Mesenchymal stem cell (in vitro differentiated cells and primary cell): ENCODE data around the gene TEX38.

Experiments
- DNase-seq: peaks from one replicate; pipeline ENCODE4 v3.0.0-alpha.2; 2013
- H2AFZ ChIP-seq: one replicate; pipeline ENCODE4 v1.6.1; 2013; ENCODE audit warnings: low read depth, mild to moderate bottlenecking, control low read depth, inconsistent platforms, low read length, moderate library complexity
- H2AK5ac ChIP-seq: 2 replicates; pipeline ENCODE4 v1.6.1; 2013; ENCODE audit warnings: low read length, moderate library complexity, mild to moderate bottlenecking, inconsistent platforms; ENCODE audit not compliant: severe bottlenecking
- H2BK120ac ChIP-seq: one replicate; pipeline ENCODE4 v1.6.1; 2013; ENCODE audit warnings: low read depth, mild to moderate bottlenecking, inconsistent platforms, low read length, moderate library complexity
- H2BK12ac ChIP-seq, 2 experiments: one replicate each; pipeline ENCODE4 v1.6.1; 2013; ENCODE audit warnings: inconsistent platforms in 2 of 2, low read length in 2 of 2, mild to moderate bottlenecking in 2 of 2, moderate library complexity in 2 of 2, control low read depth in 1 of 2
- H2BK15ac ChIP-seq: one replicate; pipeline ENCODE4 v1.6.1; 2013; ENCODE audit warnings: mild to moderate bottlenecking, low read depth, inconsistent platforms; ENCODE audit not compliant: poor library complexity, severe bottlenecking
- H2BK5ac ChIP-seq: 2 replicates; pipeline ENCODE4 v1.6.1; 2013; ENCODE audit warnings: low read depth, mild to moderate bottlenecking, low read length, control low read depth, inconsistent platforms; ENCODE audit not compliant: poor library complexity, severe bottlenecking
- H3K14ac ChIP-seq, 2 experiments: one replicate each; pipeline ENCODE4 v1.6.1; 2013; ENCODE audit warnings: inconsistent platforms in 2 of 2, low read length in 2 of 2, control low read depth in 1 of 2, mild to moderate bottlenecking in 1 of 2, moderate library complexity in 1 of 2
- H3K18ac ChIP-seq, 2 experiments: one replicate each; pipeline ENCODE4 v1.6.1; 2013; ENCODE audit warnings: inconsistent platforms in 2 of 2, low read length in 2 of 2, control low read depth in 1 of 2, low read depth in 1 of 2, mild to moderate bottlenecking in 1 of 2
- H3K23ac ChIP-seq, 2 experiments: one replicate each; pipeline ENCODE4 v1.6.1; 2013; ENCODE audit warnings: inconsistent platforms in 2 of 2, low read length in 2 of 2, mild to moderate bottlenecking in 2 of 2, moderate library complexity in 2 of 2, control low read depth in 1 of 2
- H3K27ac ChIP-seq: 2 replicates; pipeline ENCODE4 v1.5.1; 2013; ENCODE audit warnings: mild to moderate bottlenecking, moderate library complexity, low read length, control low read depth, inconsistent platforms; ENCODE audit not compliant: poor library complexity, severe bottlenecking
- H3K27me3 ChIP-seq, 2 experiments: 2 replicates each; pipeline versions ENCODE4 v1.6.1 to v1.7.0; 2013; ENCODE audit warnings: low read length in 2 of 2, mild to moderate bottlenecking in 2 of 2, moderate library complexity in 2 of 2, control low read depth in 1 of 2, inconsistent platforms in 1 of 2; ENCODE audit not compliant: control insufficient read depth in 1 of 2, insufficient read depth in 1 of 2
- H3K36me3 ChIP-seq, 2 experiments: 2 replicates each; pipeline versions ENCODE4 v1.6.1 to v1.7.0; 2013; ENCODE audit warnings: low read length in 2 of 2, control low read depth in 1 of 2, inconsistent platforms in 1 of 2, low read depth in 1 of 2, mild to moderate bottlenecking in 1 of 2; ENCODE audit not compliant: insufficient read depth in 2 of 2, control insufficient read depth in 1 of 2
- H3K4ac ChIP-seq, 2 experiments: one replicate each; pipeline ENCODE4 v1.6.1; 2013; ENCODE audit warnings: inconsistent platforms in 2 of 2, low read length in 2 of 2, mild to moderate bottlenecking in 2 of 2, moderate library complexity in 2 of 2, control low read depth in 1 of 2, low read depth in 1 of 2
- H3K4me1 ChIP-seq: 2 replicates; pipeline ENCODE4 v1.6.1; 2013; ENCODE audit warnings: low read depth, low read length, control low read depth; ENCODE audit not compliant: control insufficient read depth, insufficient read depth
- H3K4me2 ChIP-seq: 2 replicates; pipeline ENCODE4 v1.6.1; 2013; ENCODE audit warnings: low read length, mild to moderate bottlenecking, inconsistent platforms; ENCODE audit not compliant: poor library complexity, severe bottlenecking
- H3K4me3 ChIP-seq, 2 experiments: 2 replicates each; pipeline versions ENCODE4 v1.5.1 to v1.7.0; 2013; ENCODE audit warnings: low read length in 2 of 2, mild to moderate bottlenecking in 2 of 2, control low read depth in 1 of 2, low read depth in 1 of 2; ENCODE audit not compliant: insufficient read depth in 1 of 2
- H3K79me1 ChIP-seq: replicated peaks from 2 replicates; pipeline ENCODE4 v1.6.1; 2013; ENCODE audit warnings: mild to moderate bottlenecking, control low read depth, low read length, inconsistent platforms; ENCODE audit not compliant: poor library complexity, severe bottlenecking
- H3K9ac ChIP-seq: 2 replicates; pipeline ENCODE4 v1.7.0; 2013; ENCODE audit warnings: mild to moderate bottlenecking, low read length, moderate library complexity
- H3K9me3 ChIP-seq: 2 replicates; pipeline ENCODE4 v1.7.0; 2013; ENCODE audit warnings: mild to moderate bottlenecking, low read length; ENCODE audit not compliant: control insufficient read depth
- H4K8ac ChIP-seq: one replicate; pipeline ENCODE4 v1.6.1; 2013; ENCODE audit warnings: inconsistent platforms, mild to moderate bottlenecking, low read length, moderate library complexity
- H4K91ac ChIP-seq: one replicate; pipeline ENCODE4 v1.6.1; 2013; ENCODE audit warnings: mild to moderate bottlenecking, low read length, inconsistent platforms
- WGBS: methylation state at CpG from one replicate; pipeline ENCODE4 v1.1.7; 2013; ENCODE audit warnings: mixed read lengths; 5-methylcytosine and 5-hydroxymethylcytosine counted together

TEX38 gene

DNA sequence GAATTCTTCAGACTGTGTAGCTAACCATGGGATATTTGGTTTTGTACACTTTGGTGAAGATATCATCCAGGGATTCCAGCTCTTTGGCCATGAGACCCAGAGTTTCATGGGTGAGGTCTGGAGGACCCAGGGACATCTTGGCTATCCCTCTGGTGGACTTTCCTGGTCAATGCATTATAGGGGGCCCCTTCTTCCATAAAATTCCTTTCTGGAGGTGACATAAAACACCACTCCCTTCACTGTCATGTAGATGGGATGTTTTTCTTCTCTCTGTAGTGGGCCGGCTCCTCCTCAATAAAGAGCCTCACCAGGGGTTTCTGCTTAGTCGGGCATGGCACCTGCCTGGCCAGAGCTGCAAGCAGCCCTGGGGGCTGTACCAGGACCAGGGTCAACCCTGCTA is 5.7 kb upstream of the TEX38 start:
- H3K4me3 ChIP-seq = no peak overlapping the region
- no peak overlapping the region for H2BK12ac ChIP-seq
- H4K91ac ChIP-seq = no peak overlapping the region
- H3K4ac ChIP-seq = no peak overlapping the region
- H3K36me3 ChIP-seq = peaks cover 0 to 20% of the 10 kb centered on the region in 2 experiments
- no peak overlapping the region for H3K23ac ChIP-seq
- no peak overlapping the region for H3K14ac ChIP-seq
- H4K8ac ChIP-seq = no peak overlapping the region
- H3K27me3 ChIP-seq = no peaks in the 10 kb centered on the region
- no peak overlapping the region for H2BK120ac ChIP-seq
- no peak overlapping the region for H3K9ac ChIP-seq
- H2BK5ac ChIP-seq = no peak overlapping the region
- H3K79me1 ChIP-seq = peaks cover 26% of the 10 kb centered on the region
- H3K9me3 ChIP-seq = no peaks in the 10 kb centered on the region
- no peak overlapping the region for H2AK5ac ChIP-seq
- no peak for DNase-seq
- no peak overlapping the region for H2BK15ac ChIP-seq
- WGBS = 92% methylated on average over 2 of the region's 2 CpGs
- H3K18ac ChIP-seq = no peak overlapping the region
- H2AFZ ChIP-seq = no peak overlapping the region
- H3K4me1 ChIP-seq = peaks cover 6% of the 10 kb centered on the region
- no peak overlapping the region for H3K27ac ChIP-seq
- no peak overlapping the region for H3K4me2 ChIP-seq

DNA sequence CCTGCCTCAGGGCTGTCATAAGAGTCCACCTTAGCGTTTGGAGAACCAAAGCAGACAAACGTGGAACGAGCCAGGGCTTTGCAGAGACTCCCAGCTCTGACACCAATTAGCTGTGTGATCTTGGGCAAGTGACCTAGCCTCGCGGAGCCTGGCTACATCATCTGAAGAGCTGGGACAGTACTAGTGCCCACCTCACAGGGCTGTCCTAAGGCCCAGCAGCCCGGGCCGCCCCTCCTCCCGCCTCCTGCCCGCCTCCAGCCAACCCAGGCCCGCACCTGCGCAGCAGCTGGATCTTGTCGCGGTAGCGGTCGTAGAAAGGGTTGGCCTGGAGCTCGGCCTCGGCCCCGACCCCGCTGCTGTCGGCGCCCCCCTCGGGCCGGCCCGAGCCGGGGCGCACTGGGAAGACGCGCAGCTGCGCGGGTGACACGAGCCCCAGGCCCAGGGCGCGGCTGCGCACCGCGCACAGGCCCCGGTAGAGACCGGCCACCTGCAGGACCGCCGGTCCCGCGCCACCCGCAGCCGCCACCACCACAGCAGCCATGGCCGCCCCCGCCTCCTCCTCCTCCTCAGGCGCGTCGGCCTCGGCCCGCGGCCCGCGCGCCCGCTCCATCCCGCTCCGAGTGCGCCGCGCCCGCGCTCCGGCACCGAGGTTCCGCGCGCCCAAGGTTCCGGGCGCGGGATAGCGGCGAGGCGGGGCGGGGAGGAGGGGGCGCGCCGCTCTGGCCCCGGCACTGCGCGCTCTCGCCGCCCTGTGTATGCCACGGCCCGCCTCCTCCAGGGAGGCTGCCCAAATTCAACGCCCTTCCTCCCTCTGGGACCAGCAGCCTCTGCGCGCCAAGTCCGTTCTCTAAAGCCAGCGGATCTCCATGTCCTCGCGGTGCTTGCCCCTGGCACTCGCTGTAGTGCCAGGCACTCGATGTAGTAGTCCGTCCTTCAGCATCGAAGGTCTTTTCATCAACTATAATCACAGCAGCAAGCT is 3.6 kb upstream of the TEX38 start, which contains the start of gene ATPAF1:
Gene ATPAF1 (minus strand): TSS at position 583 of the 979 bp plus-strand sequence. CDS start 42 bp downstream, at position 541.
- peak within 1 kb of the TSS; percentile 63 for H2AK5ac ChIP-seq
- WGBS = 2% methylated on average over 41 of the region's 96 CpGs

DNA sequence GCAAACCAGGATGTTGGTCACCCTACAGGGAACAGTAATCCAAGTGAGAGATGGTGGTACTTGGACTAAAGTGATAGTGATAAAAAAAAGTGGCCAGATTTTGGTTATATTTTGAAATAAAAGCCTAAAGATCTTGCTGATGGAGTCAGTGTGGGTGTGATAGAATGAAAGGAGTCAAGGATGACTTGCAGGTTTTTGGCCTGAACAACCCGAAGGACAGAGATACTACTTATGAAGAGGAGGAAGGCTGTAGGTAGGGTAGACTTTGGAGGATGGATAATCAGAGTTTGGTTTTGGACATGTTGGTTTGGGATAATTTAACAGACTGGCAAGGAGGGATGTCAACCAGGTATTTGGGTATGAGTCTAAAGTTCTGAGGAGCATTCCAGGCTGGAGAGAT is 1.5 kb upstream of the TEX38 start:
- H2AK5ac ChIP-seq = no peak overlapping the region
- no peak overlapping the region for H2BK12ac ChIP-seq
- H2BK120ac ChIP-seq = no peak overlapping the region
- WGBS = 97% methylated on average over 1 of the region's 1 CpG
- H3K36me3 ChIP-seq = peaks cover 12 to 17% of the 10 kb centered on the region in 2 experiments
- H3K9me3 ChIP-seq = no peaks in the 10 kb centered on the region
- no peak for DNase-seq
- H2BK15ac ChIP-seq = no peak overlapping the region
- no peak overlapping the region for H2BK5ac ChIP-seq
- H3K79me1 ChIP-seq = peaks cover 18% of the 10 kb centered on the region
- H3K14ac ChIP-seq = no peak overlapping the region
- no peak overlapping the region for H3K9ac ChIP-seq
- no peak overlapping the region for H3K4ac ChIP-seq
- H3K27ac ChIP-seq = no peak overlapping the region
- H4K8ac ChIP-seq = no peak overlapping the region
- H3K4me3 ChIP-seq = no peak overlapping the region
- peaks cover 9% of the 10 kb centered on the region for H3K4me1 ChIP-seq
- H3K18ac ChIP-seq = no peak overlapping the region
- no peaks in the 10 kb centered on the region for H3K27me3 ChIP-seq
- no peak overlapping the region for H2AFZ ChIP-seq
- H3K23ac ChIP-seq = no peak overlapping the region
- H4K91ac ChIP-seq = no peak overlapping the region
- H3K4me2 ChIP-seq = no peak overlapping the region

More for the DNA sequence above, 3.6 kb upstream of the TEX38 start, which contains the start of gene ATPAF1:
- peaks cover 24% of the 10 kb centered on the region for H3K79me1 ChIP-seq
- peak within 1 kb of the TSS; percentile 51 to 90 for H3K4ac ChIP-seq
- H2AFZ ChIP-seq = peak within 1 kb of the TSS; percentile 84
- H3K9ac ChIP-seq = peak within 1 kb of the TSS; percentile 90
- peak within 1 kb of the TSS in 1 of 2 experiments; percentile 67 for H3K23ac ChIP-seq
- H3K4me3 ChIP-seq = peak within 1 kb of the TSS; percentile 79 to 88
- no peaks in the 10 kb centered on the region for H3K27me3 ChIP-seq
- no peaks in the 10 kb centered on the region for H3K9me3 ChIP-seq
- peak within 1 kb of the TSS in 1 of 2 experiments; percentile 33 for H2BK12ac ChIP-seq
- peak within 1 kb of the TSS; percentile 71 for H4K91ac ChIP-seq
- H4K8ac ChIP-seq = peak within 1 kb of the TSS; percentile 94
- peak within 1 kb of the TSS; percentile 88 for H3K4me2 ChIP-seq
- H2BK15ac ChIP-seq = peak within 1 kb of the TSS; percentile 46
- peak; percentile 65 for DNase-seq
- H3K14ac ChIP-seq = no peak within 1 kb of the TSS
- no peak within 1 kb of the TSS for H2BK5ac ChIP-seq
- peak within 1 kb of the TSS; percentile 46 to 88 for H3K18ac ChIP-seq
- H2BK120ac ChIP-seq = peak within 1 kb of the TSS; percentile 71
- H3K36me3 ChIP-seq = peaks cover 7 to 20% of the 10 kb centered on the region in 2 experiments
- H3K27ac ChIP-seq = peak within 1 kb of the TSS; percentile 17
- peaks cover 6% of the 10 kb centered on the region for H3K4me1 ChIP-seq

DNA sequence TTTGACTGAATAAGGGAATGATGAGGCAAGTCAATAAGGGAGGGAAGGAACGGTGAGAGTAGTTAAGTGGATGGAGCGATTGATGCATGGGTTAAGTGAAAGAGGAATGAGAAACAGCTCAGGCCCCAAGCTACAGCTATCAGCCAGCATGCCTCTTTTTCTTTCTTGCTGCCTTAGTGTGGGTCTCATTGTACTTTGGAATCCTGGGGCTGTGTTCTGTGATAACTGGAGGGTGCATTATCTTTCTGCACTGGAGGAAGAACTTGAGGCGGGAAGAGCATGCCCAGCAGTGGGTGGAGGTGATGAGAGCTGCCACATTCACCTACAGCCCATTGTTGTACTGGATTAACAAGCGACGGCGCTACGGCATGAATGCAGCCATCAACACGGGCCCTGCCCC is 1.0 kb downstream of the TEX38 start:
- H2BK15ac ChIP-seq = no peak overlapping the region
- H3K9ac ChIP-seq = no peak overlapping the region
- H2AK5ac ChIP-seq = no peak overlapping the region
- H4K8ac ChIP-seq = no peak overlapping the region
- peaks cover 5% of the 10 kb centered on the region for H3K4me1 ChIP-seq
- no peak overlapping the region for H3K23ac ChIP-seq
- peak overlapping the region in 1 of 2 experiments; percentile 17 for H3K4me3 ChIP-seq
- peaks cover 14 to 41% of the 10 kb centered on the region in 2 experiments for H3K36me3 ChIP-seq
- no peak overlapping the region for H3K4me2 ChIP-seq
- H3K27me3 ChIP-seq = no peaks in the 10 kb centered on the region
- H3K18ac ChIP-seq = no peak overlapping the region
- no peak overlapping the region for H3K27ac ChIP-seq
- H3K4ac ChIP-seq = no peak overlapping the region
- no peaks in the 10 kb centered on the region for H3K9me3 ChIP-seq
- no peak overlapping the region for H2BK120ac ChIP-seq
- peaks cover 5% of the 10 kb centered on the region for H3K79me1 ChIP-seq
- 84% methylated on average over 8 of the region's 8 CpGs for WGBS
- H2AFZ ChIP-seq = no peak overlapping the region
- H4K91ac ChIP-seq = no peak overlapping the region
- no peak overlapping the region for H2BK12ac ChIP-seq
- DNase-seq = no peak
- H2BK5ac ChIP-seq = no peak overlapping the region
- H3K14ac ChIP-seq = no peak overlapping the region
